ENCODE data around the gene CRABP1.
A peak's percentile ranks its signal among the peaks of the same experiment; 100 is the strongest.

CRABP1 gene

GRCh38 chr15:78394026-78394425 is 53.9 kb downstream of the CRABP1 start:
- Histone ChIP-seq H3K36me3 (no peaks in the 10 kb centered on the region), H3K4me1 (no peaks in the 10 kb centered on the region), H3K4me3 (no peak overlapping the region), H3K27ac (no peak overlapping the region), H3K27me3 (peaks cover 0 to 52% of the 10 kb centered on the region in 2 donors), H3K9me3 (no peaks in the 10 kb centered on the region)
- DNase-seq = no peak
- no peak for TF ChIP-seq CTCF (IDR thresholded peaks at IDR 0.05)
- intact Hi-C loops (cut with DNase I; ENCODE audit: low total_unique reads) = no loop called here

- no peak for DNase-seq
Measured at GRCh38 chr15:78394981-78395616, 54.9 kb downstream of the CRABP1 start.

GRCh38 chr15:78396186-78396814 is 56.1 kb downstream of the CRABP1 start:
- DNase-seq = no peak
- no peak overlapping the region for H3K27ac ChIP-seq
- intact Hi-C loops (cut with DNase I; ENCODE audit: low total_unique reads) = no loop called here
- no peak for TF ChIP-seq CTCF (IDR thresholded peaks at IDR 0.05)
- H3K27me3 ChIP-seq = peaks cover 0 to 35% of the 10 kb centered on the region in 2 donors
- no peaks in the 10 kb centered on the region for H3K36me3 ChIP-seq
- no peaks in the 10 kb centered on the region for H3K9me3 ChIP-seq
- H3K4me1 ChIP-seq = no peaks in the 10 kb centered on the region
- H3K4me3 ChIP-seq = no peak overlapping the region

More at GRCh38 chr15:78394981-78395616, 54.9 kb downstream of the CRABP1 start:
- Histone ChIP-seq H3K4me3 (no peak overlapping the region), H3K27me3 (peaks cover 0 to 45% of the 10 kb centered on the region in 2 donors), H3K4me1 (no peaks in the 10 kb centered on the region), H3K36me3 (no peaks in the 10 kb centered on the region), H3K9me3 (no peaks in the 10 kb centered on the region), H3K27ac (no peak overlapping the region)
- intact Hi-C loops (cut with DNase I; ENCODE audit: low total_unique reads) = no loop called here
- no peak for TF ChIP-seq CTCF (IDR thresholded peaks at IDR 0.05)

- H3K36me3 ChIP-seq = no peaks in the 10 kb centered on the region
- no peak for TF ChIP-seq CTCF (IDR thresholded peaks at IDR 0.05)
- H3K4me3 ChIP-seq = no peak overlapping the region
- intact Hi-C loops (cut with DNase I; ENCODE audit: low total_unique reads) = no loop called here
- no peaks in the 10 kb centered on the region for H3K4me1 ChIP-seq
- no peaks in the 10 kb centered on the region for H3K9me3 ChIP-seq
- no peak overlapping the region for H3K27ac ChIP-seq
- DNase-seq = no peak
- H3K27me3 ChIP-seq = peaks cover 0 to 35% of the 10 kb centered on the region in 2 donors
Measured at GRCh38 chr15:78396976-78397375, 56.8 kb downstream of the CRABP1 start.

GRCh38 chr15:78397382-78397781 is 57.2 kb downstream of the CRABP1 start:
- Histone ChIP-seq H3K9me3 (no peaks in the 10 kb centered on the region), H3K4me1 (no peaks in the 10 kb centered on the region), H3K36me3 (no peaks in the 10 kb centered on the region), H3K27ac (no peak overlapping the region), H3K27me3 (peaks cover 0 to 35% of the 10 kb centered on the region in 2 donors), H3K4me3 (no peak overlapping the region)
- intact Hi-C loops (cut with DNase I; ENCODE audit: low total_unique reads) = no loop called here
- DNase-seq = peak in 1 of 2 donors; percentile 39
- no peak for TF ChIP-seq CTCF (IDR thresholded peaks at IDR 0.05)
